NOMO-1 treated with dmso at 0.1 percent for 144 hours (cell line): Measurements from ENCODE around the gene SMAD2.

Experiments
- DNase-seq: peaks from one replicate; lab custom pipeline; 2025; ENCODE audit not compliant: unreplicated experiment; lab: John Stamatoyannopoulos, UW

SMAD2 gene

GRCh38 chr18:47932190-47932589 is 1.7 kb upstream of the SMAD2 start:
- DNase-seq = no peak

- DNase-seq = peak; percentile 59
Measured at GRCh38 chr18:47931718-47932103, 1.3 kb upstream of the SMAD2 start.

DNA sequence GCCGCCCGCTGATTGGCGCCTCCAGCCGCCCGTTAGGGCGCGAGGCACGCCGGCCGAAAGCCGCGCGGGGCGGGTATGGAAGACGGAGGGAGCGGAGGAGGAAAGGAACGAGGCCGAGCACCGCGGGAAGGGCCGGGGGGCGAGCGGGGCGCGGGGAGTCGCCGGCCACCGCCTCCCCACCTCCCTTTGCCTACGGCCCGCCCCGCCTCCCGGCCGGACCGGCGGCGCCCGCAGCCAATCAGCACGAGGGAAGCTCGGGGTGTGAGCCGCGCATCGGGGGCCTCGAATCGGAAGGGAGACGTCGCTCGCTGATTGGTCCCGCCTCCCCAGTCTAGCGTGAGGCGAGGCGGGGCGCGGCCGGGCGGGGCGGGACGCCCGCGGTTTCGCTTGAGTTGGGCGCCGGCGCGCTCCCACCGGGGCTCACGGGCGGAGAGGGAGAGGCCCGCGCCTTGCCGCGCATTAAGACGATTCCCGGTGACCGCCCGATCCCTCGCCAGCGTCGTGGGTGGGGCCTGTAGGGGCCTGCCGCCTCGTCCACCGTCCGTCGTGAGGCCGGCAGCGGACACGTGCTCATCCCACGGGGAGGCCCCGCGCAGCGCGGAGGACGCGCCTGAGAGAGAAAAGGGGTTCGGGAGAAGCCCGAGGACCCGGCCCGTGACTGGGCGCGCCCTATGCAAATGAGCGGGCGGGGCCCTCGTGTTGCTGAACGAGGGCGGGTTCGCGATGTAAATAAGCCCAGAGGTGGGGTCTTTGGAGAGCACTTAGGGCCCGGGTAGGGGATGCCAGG is 665 bp upstream of the SMAD2 start:
- DNase-seq = peak; percentile 94

DNA sequence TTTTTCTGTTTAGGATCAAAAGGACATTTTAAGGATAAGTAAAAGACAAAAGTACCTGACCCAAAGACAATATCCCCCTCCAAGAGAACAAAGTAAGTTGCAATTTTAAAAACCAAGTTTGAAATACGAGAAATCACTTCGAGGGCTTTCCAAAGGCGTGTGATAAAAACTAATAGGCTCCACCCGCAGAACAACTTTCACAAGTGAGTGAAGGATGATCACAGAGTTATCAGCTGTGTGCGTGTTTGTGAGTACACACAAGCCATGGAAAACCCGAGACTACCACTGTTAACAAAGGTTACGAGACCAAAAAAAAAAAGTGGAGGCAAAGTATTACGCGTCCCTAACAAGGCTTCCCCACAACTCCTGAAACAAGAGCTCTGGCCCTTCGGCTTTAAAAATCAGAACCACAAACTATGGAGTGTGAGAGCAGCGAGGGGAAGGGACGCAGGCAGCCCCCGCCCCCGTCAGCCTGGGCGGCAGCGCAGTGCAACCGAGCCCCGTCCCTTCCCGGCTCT is 719 bp downstream of the SMAD2 start:
- DNase-seq = no peak

- no peak for DNase-seq
Measured at GRCh38 chr18:47928466-47928865, 2.0 kb downstream of the SMAD2 start.

GRCh38 chr18:47926101-47926850 is 4.2 kb downstream of the SMAD2 start:
- DNase-seq = no peak

DNA sequence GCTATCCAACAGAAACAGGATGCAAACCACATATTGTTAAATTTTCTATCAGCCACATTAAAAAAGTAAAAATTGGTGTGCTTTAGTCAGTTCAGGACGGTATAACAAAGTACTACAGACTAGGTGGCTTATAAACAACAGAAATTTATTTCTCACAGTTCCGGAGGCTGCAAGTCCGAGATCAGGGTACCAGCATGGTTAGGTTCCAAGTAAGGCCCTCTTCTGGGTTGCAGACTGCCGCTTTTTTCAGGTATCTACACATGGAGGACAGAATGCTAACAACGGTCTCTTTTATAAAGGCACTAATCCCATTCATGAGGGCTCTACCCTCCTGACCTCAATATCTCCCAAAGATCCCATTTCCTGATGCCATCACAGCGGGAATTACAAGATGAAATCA is 10.5 kb downstream of the SMAD2 start:
- DNase-seq = no peak

DNA sequence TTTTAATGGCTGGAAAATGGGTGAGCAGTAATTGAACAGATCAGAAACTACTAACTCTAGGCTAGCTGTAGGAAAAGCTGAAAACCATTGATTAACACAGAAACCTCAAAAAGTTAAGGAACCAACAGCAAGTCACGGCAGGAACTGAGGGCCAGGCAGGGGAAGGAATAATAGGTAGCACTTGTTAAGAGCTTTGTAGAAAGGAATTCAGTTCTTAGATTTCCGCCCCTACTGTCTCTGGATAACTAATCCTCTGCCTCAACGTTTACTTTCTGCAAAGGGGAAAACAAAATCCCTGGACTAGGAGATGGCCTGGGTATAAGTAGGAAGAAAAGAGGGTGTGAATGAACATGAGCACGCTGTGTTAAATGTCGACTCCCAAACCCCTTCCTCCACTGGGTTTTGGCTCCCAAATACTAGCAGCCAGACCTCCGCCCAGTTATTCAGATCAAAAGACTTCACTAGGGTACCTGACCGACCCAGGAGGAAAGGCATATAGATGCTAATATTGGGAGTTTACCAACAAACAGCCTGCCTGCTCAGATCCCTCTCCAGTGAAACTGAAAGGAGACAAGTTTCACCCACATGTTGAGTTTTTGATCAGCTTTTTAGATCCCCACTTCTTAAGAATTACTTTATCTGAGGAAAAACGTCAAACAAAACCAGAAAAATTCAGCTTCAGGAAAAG is 12.4 kb downstream of the SMAD2 start:
- no peak for DNase-seq

GRCh38 chr18:47915930-47916329 is 14.5 kb downstream of the SMAD2 start:
- DNase-seq = no peak

- no peak for DNase-seq
Measured at GRCh38 chr18:47915229-47915628, 15.2 kb downstream of the SMAD2 start.

DNA sequence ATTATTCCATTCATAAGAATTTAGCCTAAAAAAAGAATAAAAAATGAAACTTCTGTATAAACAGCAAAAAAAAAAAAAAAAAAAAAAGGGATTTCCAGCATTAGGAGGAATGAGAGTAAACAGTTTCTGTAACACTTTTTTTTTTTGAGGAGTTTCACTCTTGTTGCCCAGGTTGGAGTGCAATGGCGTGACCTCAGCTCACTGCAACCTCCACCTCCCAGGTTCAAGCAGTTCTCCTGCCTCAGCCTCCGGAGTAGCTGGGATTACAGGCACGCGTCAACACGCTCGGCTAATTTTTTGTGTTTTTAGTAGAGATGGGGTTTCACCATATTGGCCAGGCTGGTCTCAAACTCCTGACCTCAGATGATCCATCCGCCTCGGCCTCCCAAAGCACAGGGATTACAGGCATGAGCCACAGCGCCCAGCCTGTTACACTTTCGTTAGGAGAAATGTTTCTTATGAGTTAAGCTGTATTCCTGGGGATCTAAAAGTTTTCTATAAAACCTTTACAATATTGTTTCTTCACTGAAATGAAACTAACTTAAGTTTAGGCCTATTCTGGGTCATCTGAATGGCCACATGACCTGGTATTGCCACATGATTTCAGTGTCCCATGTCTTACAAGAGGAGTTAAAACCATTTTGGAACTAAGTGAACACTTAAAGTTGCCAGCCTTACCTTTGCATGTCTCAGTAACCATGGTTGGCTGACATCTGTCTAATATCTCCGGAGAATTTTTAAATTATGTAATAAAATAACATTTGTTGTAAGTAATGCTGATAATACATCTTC is 17.5 kb downstream of the SMAD2 start:
- no peak for DNase-seq

DNA sequence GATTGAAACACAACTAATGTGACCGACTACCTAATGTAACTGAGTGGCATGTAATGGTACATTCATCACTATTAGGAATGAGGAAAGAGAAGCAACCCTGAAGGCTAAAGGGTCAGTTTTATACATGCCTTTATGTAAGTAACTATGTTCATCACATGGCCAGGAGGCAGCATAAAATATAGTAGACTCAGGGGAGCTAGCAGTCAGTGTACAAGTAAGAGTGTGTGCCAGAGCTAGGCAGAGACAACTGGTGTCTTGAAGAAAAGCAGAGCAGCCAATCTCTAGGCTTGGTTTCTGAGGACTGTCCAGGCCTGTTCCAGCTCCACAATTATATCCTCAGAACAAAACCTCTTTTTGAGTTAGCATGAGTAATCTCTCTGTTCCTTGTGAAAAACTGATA is 18.1 kb downstream of the SMAD2 start:
- no peak for DNase-seq

DNA sequence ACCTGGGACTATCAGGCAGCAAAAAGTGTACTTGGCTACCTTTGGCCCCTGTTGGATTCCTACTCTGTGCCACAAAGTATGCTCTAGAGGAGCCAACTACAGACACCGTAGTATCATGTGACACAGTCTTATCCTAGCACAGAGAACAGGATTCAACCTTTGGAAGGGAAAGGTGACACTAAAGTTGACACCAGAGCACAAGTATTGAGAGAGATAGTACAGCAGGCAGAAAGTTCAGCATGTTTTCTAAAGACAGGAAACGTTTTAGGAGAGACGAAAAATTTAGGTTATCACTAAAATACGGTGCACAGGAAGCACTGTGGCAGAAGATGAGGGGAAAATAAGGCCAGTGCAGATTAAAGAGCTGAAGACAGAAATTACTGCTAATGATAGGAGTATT is 18.6 kb downstream of the SMAD2 start:
- DNase-seq = no peak

- no peak for DNase-seq
Measured at GRCh38 chr18:47909484-47909883, 21.0 kb downstream of the SMAD2 start.

DNA sequence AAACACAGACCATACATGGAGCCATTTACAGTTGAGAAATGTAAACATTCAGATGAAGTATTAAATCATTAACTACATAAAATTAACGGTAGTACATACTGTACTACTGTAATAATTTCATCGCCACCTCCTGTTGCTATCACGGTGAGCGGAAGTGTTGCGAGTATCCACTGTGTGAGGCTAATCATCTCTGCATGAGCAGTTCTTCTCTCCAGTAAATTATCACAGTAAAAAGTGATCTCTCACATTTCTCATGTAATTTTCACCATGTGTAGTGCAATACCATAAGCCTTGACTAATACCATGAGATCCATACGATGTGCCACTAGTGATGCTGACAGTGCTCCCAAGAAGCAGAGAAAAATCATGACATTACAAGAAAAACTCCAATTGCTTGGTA is 21.9 kb downstream of the SMAD2 start:
- no peak for DNase-seq

DNA sequence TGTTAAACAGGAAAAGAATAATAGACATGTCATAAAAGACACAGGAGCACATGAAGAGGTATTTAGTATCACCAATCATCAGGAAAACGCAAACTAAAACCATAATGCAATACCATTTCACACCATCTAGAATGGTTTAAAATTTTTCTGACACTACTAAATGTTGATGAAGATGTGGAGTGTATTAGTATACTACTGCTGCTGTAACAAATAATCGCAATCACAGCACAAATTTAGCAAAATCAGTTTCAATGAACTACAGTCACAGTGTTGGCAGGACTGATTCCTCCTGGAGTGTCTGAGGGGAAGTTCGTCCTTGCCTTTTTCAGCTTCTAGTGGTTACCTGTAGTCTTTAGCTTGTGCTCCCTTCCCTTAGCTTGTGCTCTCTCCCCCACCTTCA is 24.1 kb downstream of the SMAD2 start:
- no peak for DNase-seq

DNA sequence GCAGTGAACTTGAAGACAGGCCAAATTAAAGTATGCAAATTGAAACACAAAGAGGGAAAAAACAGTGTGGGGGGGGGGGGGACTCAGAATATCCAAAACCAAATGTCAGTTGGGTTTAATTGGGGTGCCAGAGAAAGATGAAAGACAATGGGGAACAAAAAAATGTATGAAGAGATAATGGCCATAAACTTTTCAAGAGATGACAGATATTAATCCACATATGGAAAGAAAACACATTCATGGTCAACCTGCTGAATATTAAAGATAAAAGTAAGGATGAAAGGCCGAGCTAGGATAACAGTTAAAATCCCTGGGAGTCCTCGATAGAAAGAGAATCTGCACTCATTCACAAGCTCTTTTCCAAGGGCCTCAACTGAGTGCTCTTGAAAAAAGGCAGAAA is 26.6 kb downstream of the SMAD2 start:
- no peak for DNase-seq

GRCh38 chr18:47901624-47902362 is 28.7 kb downstream of the SMAD2 start:
- peak; percentile 45 for DNase-seq

DNA sequence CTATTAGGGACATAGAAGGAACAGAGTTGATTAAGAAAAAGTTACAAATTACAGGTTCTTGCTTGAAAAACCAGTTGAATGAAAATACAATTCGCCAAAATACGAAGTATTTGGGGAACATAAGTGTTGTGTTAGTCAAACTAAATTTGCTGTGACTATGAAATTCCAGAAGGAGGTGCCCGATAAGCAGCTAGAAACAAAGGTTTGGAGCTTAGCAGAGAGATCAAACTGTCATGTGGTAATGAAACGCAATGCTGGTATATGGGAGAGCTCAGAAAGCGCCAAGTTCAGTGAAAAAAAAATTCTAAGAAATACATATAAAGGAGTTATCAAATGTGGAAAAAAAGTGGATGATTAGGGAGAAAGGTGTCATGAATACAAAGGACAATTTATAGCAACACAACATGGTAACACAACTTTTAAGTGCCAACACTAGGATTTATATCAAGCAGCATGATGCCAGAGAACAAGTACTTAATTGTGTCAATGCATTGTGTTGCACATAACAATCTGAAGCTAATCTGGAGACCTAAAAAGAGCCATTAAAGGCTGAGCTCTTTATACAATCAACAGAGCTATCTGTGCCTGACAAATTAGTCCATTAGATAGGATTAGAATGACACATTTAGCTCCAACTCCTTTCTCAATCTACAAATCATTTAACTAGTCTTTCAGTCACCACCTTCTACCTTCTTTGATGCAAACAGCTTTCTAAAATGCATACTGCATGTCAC is 31.2 kb downstream of the SMAD2 start:
- no peak for DNase-seq

GRCh38 chr18:47898696-47899095 is 31.8 kb downstream of the SMAD2 start:
- no peak for DNase-seq
